ENCODE results near the gene SVOP. TPM values are rescaled to one million over a fixed set of nuclear protein-coding genes. Genes with fewer than 3 reads are reported as not detected.

SVOP gene
- total RNA-seq, 4 donors from 2014 or later = under 0.01 to 0.33 (median 0.06) TPM; not detected in 1

GRCh38 chr12:108983227-108983626, 37.6 kb downstream of the SVOP start:
- Histone ChIP-seq H3K4me1 (no peaks in the 10 kb centered on the region), H3K27ac (replicated peaks in 1 of 4) (no peak overlapping the region), H3K27me3 (no peaks in the 10 kb centered on the region), H3K4me3 (no peak overlapping the region), H3K36me3 (no peaks in the 10 kb centered on the region), H3K9me3 (no peaks in the 10 kb centered on the region)
- intact Hi-C loops (cut with DNase I) = no loop called here
- WGBS = 91% methylated on average over 1 of the region's 1 CpG
- TF ChIP-seq POLR2A (IDR thresholded peaks at IDR 0.05; ENCODE audit: low read depth) (no peak), CTCF (IDR thresholded peaks at IDR 0.05) (no peak), EP300 (IDR thresholded peaks at IDR 0.05) (no peak)
- no peak for DNase-seq (ENCODE audit: extremely low spot score)

- H3K4me1 ChIP-seq = no peaks in the 10 kb centered on the region
- no peaks in the 10 kb centered on the region for H3K36me3 ChIP-seq
- no peaks in the 10 kb centered on the region for H3K27me3 ChIP-seq
- H3K27ac ChIP-seq (replicated peaks in 1 of 4) = no peak overlapping the region
- TF ChIP-seq CTCF (IDR thresholded peaks at IDR 0.05) = no peak
- no peak for TF ChIP-seq EP300 (IDR thresholded peaks at IDR 0.05)
- no peak for TF ChIP-seq POLR2AphosphoS5 (IDR thresholded peaks at IDR 0.05)
- TF ChIP-seq POLR2A (IDR thresholded peaks at IDR 0.05; ENCODE audit: low read depth) = no peak
- intact Hi-C loops (cut with DNase I) = no loop called here
- H3K9me3 ChIP-seq = no peaks in the 10 kb centered on the region
- no peak overlapping the region for H3K4me3 ChIP-seq
- no peak for DNase-seq (ENCODE audit: extremely low spot score)
Measured at GRCh38 chr12:108982621-108983219, 38.1 kb downstream of the SVOP start.

- TF ChIP-seq CTCF (IDR thresholded peaks at IDR 0.05) = no peak
- TF ChIP-seq EP300 (IDR thresholded peaks at IDR 0.05) = no peak
- no peak for TF ChIP-seq POLR2AphosphoS5 (IDR thresholded peaks at IDR 0.05)
- TF ChIP-seq POLR2A (IDR thresholded peaks at IDR 0.05; ENCODE audit: low read depth) = no peak
- Histone ChIP-seq H3K36me3 (no peaks in the 10 kb centered on the region), H3K4me3 (no peak overlapping the region), H3K27ac (replicated peaks in 1 of 4) (no peak overlapping the region), H3K27me3 (no peaks in the 10 kb centered on the region), H3K4me1 (no peaks in the 10 kb centered on the region), H3K9me3 (no peaks in the 10 kb centered on the region)
- intact Hi-C loops (cut with DNase I) = no loop called here
- no peak for DNase-seq (ENCODE audit: extremely low spot score)
- WGBS = 97% methylated on average over 4 of the region's 4 CpGs
Measured at GRCh38 chr12:108981835-108982234, 39.0 kb downstream of the SVOP start.

GRCh38 chr12:108980831-108981618, 39.8 kb downstream of the SVOP start:
- no peaks in the 10 kb centered on the region for H3K4me1 ChIP-seq
- H3K27ac ChIP-seq (replicated peaks in 1 of 4) = no peak overlapping the region
- no peak for DNase-seq (ENCODE audit: extremely low spot score)
- H3K36me3 ChIP-seq = no peaks in the 10 kb centered on the region
- WGBS = 66% methylated on average over 9 of the region's 9 CpGs
- no peaks in the 10 kb centered on the region for H3K27me3 ChIP-seq
- no peak for TF ChIP-seq POLR2AphosphoS5 (IDR thresholded peaks at IDR 0.05)
- no peak for TF ChIP-seq EP300 (IDR thresholded peaks at IDR 0.05)
- TF ChIP-seq POLR2A (IDR thresholded peaks at IDR 0.05; ENCODE audit: low read depth) = no peak
- TF ChIP-seq CTCF (IDR thresholded peaks at IDR 0.05) = no peak
- intact Hi-C loops (cut with DNase I) = no loop called here
- H3K9me3 ChIP-seq = no peaks in the 10 kb centered on the region
- no peak overlapping the region for H3K4me3 ChIP-seq
